Esophagus squamous epithelium (tissue), 4 donors: Measurements from ENCODE around the gene SOX18.

Source experiments
- POLR2A ChIP-seq, 4 donors: fragments of 450-650 bp; IDR thresholded peaks; one replicate each; pipeline ENCODE4 v1.6.1; 2017; ENCODE audit warnings: antibody characterized with exemption in 4 of 4, mild to moderate bottlenecking in 4 of 4, moderate library complexity in 3 of 4
- TF ChIP-seq, protein P1 (sequence below), 6 experiments: fragments of 450-650 bp in 4 of 6; fragments of 200-600 bp in 2 of 6; sonication (generic) in 2 of 6; IDR thresholded peaks; one replicate each; pipeline ENCODE4 v1.5.1; 2016 to 2019; ENCODE audit warnings: antibody characterized with exemption in 6 of 6, mild to moderate bottlenecking in 4 of 6, moderate library complexity in 4 of 6

- TF ChIP-seq, protein P1, sequence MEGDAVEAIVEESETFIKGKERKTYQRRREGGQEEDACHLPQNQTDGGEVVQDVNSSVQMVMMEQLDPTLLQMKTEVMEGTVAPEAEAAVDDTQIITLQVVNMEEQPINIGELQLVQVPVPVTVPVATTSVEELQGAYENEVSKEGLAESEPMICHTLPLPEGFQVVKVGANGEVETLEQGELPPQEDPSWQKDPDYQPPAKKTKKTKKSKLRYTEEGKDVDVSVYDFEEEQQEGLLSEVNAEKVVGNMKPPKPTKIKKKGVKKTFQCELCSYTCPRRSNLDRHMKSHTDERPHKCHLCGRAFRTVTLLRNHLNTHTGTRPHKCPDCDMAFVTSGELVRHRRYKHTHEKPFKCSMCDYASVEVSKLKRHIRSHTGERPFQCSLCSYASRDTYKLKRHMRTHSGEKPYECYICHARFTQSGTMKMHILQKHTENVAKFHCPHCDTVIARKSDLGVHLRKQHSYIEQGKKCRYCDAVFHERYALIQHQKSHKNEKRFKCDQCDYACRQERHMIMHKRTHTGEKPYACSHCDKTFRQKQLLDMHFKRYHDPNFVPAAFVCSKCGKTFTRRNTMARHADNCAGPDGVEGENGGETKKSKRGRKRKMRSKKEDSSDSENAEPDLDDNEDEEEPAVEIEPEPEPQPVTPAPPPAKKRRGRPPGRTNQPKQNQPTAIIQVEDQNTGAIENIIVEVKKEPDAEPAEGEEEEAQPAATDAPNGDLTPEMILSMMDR (IDR thresholded peaks at IDR 0.05), result no peak
- no peak for TF ChIP-seq POLR2A (IDR thresholded peaks at IDR 0.05)
These were observed 23.1 kb upstream of the SOX18 start for GRCh38 chr20:64072498-64073063.
